Spleen (tissue), 7 donors: ENCODE results near the gene GAB3.
"Not testable (repeated sequence)": the region's sequence is repeated elsewhere in the genome, so short reads cannot be mapped to it uniquely, and the experiment has no call there.

Experiments used
- CTCF ChIP-seq, 11 experiments: fragments of 200-600 bp in 7 of 11; fragments of 450-650 bp in 4 of 11; sonication (generic) in 4 of 11; IDR thresholded peaks in 8 of 11; conservative IDR thresholded peaks in 3 of 11; 1 replicate in 7 of 11; 2 replicates in 4 of 11; pipeline versions ENCODE4 v1.4.0 to v1.8.0; 2016 to 2021; ENCODE audit warnings: antibody characterized with exemption in 11 of 11, inconsistent platforms in 4 of 11, mild to moderate bottlenecking in 1 of 11
- POLR2AphosphoS5 ChIP-seq, 3 donors: sonication (generic); formaldehyde crosslinking; IDR thresholded peaks; one replicate each; pipeline ENCODE4 v1.5.1; 2017; ENCODE audit warnings: antibody characterized with exemption in 3 of 3
- donor health status: DM: no; HTN: no; CAD: no; lungs with moderate emphysema.
- donor health status: DM: no; HTN: no; CAD: no.
- donor health status: DM: no; HTN: no; CAD: no.

DNA sequence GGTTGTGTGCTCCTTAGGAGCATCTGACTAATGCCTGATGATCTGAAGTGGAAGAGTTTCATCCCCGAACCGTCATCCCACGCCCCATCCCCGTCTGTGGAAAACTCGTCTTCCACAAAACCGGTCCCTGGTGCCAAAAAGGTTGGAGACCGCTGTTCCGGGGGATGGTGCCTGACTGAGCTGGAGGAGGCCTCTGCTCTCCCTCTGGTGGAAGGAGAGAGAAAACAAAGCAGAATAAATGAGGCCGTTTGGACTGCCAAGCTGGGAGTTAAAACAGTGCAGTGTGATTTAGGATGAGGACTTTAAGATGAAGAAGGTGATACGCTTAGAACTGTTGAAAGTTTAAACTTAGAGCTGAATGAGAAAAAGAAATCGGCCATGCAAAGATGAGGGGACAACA lies 117.2 kb downstream of the GAB3 start:
- TF ChIP-seq CTCF (IDR thresholded peaks at IDR 0.05 in 8 of 11, conservative IDR thresholded peaks at IDR 0.05 in 3 of 11); POLR2AphosphoS5 (IDR thresholded peaks at IDR 0.05): not testable (repeated sequence)
